GM18499 (cell line): ENCODE measurements around the gene SLC6A11.

ENCODE experiments used
- ATAC-seq: cut with Tn5 transposase; IDR thresholded peaks from one replicate; pipeline ENCODE4 v1.9.1; 2021; ENCODE audit warnings: moderate number of reproducible peaks; ENCODE audit not compliant: insufficient read depth, unreplicated experiment

The SLC6A11 gene

GRCh38 chr3:10927551-10927950, 111.5 kb downstream of the SLC6A11 start:
- no peak for ATAC-seq

- no peak for ATAC-seq
Observed at GRCh38 chr3:10928407-10928960, 112.5 kb downstream of the SLC6A11 start.

- ATAC-seq, result no peak
Observed at GRCh38 chr3:10928961-10929471, 113.0 kb downstream of the SLC6A11 start.

GRCh38 chr3:10929978-10930665, 114.1 kb downstream of the SLC6A11 start:
- ATAC-seq, result no peak

- ATAC-seq, result no peak
Observed at GRCh38 chr3:10930666-10931040, 114.6 kb downstream of the SLC6A11 start.

GRCh38 chr3:10932596-10932995, 116.6 kb downstream of the SLC6A11 start:
- no peak for ATAC-seq

- ATAC-seq, result no peak
Observed at GRCh38 chr3:10933021-10933420, 117.0 kb downstream of the SLC6A11 start.

GRCh38 chr3:10933470-10933804, 117.4 kb downstream of the SLC6A11 start:
- no peak for ATAC-seq

GRCh38 chr3:10933805-10934481, 117.9 kb downstream of the SLC6A11 start:
- no peak for ATAC-seq

- ATAC-seq, result no peak
Observed at GRCh38 chr3:10935028-10935427, 119.0 kb downstream of the SLC6A11 start.

GRCh38 chr3:10935846-10936631, 120.0 kb downstream of the SLC6A11 start:
- ATAC-seq, result no peak

- no peak for ATAC-seq
Observed at GRCh38 chr3:10936686-10937085, 120.7 kb downstream of the SLC6A11 start.

- no peak for ATAC-seq
Observed at GRCh38 chr3:10937141-10937825, 121.3 kb downstream of the SLC6A11 start.

- no peak for ATAC-seq
Observed at GRCh38 chr3:10939556-10939955, 123.5 kb downstream of the SLC6A11 start.

GRCh38 chr3:10940106-10940505, 124.1 kb downstream of the SLC6A11 start:
- no peak for ATAC-seq

GRCh38 chr3:10941972-10942371, 125.9 kb downstream of the SLC6A11 start:
- ATAC-seq, result no peak

GRCh38 chr3:10942690-10943205, 126.7 kb downstream of the SLC6A11 start:
- no peak for ATAC-seq

GRCh38 chr3:10944866-10945265, 128.8 kb downstream of the SLC6A11 start:
- ATAC-seq, result no peak

- no peak for ATAC-seq
Observed at GRCh38 chr3:10945683-10946287, 129.8 kb downstream of the SLC6A11 start.

- no peak for ATAC-seq
Observed at GRCh38 chr3:10946526-10946925, 130.5 kb downstream of the SLC6A11 start.
